Ishikawa (cell line): Measurements from ENCODE around the gene PHOSPHO2.

Experiments used
- CEBPB ChIP-seq: IDR thresholded peaks from 2 replicates; pipeline ENCODE4 v1.6.1; 2012
- CREB1 ChIP-seq: IDR thresholded peaks from 2 replicates; pipeline ENCODE4 v1.6.1; 2012; ENCODE audit warnings: low read depth
- EGR1 ChIP-seq: IDR thresholded peaks from 2 replicates; pipeline ENCODE4 v1.6.1; 2012
- EP300 ChIP-seq: IDR thresholded peaks from 2 replicates; pipeline ENCODE4 v1.6.1; 2012; ENCODE audit warnings: borderline replicate concordance
- FOXM1 ChIP-seq: IDR thresholded peaks from 2 replicates; pipeline ENCODE4 v1.6.1; 2012; ENCODE audit warnings: low read depth, borderline replicate concordance
- MAX ChIP-seq: IDR thresholded peaks from 2 replicates; pipeline ENCODE4 v1.6.1; 2012
- NFIC ChIP-seq: IDR thresholded peaks from 2 replicates; pipeline ENCODE4 v1.6.1; 2012
- RAD21 ChIP-seq: IDR thresholded peaks from 2 replicates; pipeline ENCODE4 v1.6.1; 2012; ENCODE audit warnings: low read depth
- REST ChIP-seq: IDR thresholded peaks from 2 replicates; pipeline ENCODE4 v1.6.1; 2012; ENCODE audit warnings: low read depth, mild to moderate bottlenecking
- TAF1 ChIP-seq: IDR thresholded peaks from 2 replicates; pipeline ENCODE4 v1.6.1; 2012; ENCODE audit warnings: low read depth, mild to moderate bottlenecking
- TCF12 ChIP-seq: IDR thresholded peaks from 2 replicates; pipeline ENCODE4 v1.6.1; 2012; ENCODE audit warnings: low read depth
- TEAD4 ChIP-seq: IDR thresholded peaks from 2 replicates; pipeline ENCODE4 v1.6.1; 2012
- USF1 ChIP-seq: IDR thresholded peaks from 2 replicates; pipeline ENCODE4 v1.6.1; 2012
- YY1 ChIP-seq: IDR thresholded peaks from 2 replicates; pipeline ENCODE4 v1.6.1; 2012; ENCODE audit warnings: low read depth
- ZBTB7A ChIP-seq: IDR thresholded peaks from 2 replicates; pipeline ENCODE4 v1.6.1; 2012; ENCODE audit warnings: low read depth

PHOSPHO2 gene

DNA sequence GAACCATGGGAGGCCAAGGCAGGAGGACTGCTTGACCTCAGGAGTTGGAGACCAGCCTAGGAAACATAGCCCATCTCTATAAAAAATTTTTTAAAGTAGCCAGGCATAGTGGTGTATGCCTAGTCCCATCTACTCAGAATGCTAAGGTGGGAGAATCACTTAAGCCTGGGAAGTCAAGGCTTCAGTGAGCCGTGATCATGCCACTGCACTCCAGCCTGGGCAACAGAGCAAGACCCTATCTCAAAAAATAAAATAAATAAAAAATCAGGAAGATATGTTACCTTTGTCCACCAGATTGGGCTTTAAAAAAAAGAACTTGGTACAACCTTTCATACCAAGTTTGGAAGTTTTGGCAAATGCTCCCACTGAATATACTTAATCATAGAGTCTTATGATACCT is 35.4 kb upstream of the PHOSPHO2 start:
- TF ChIP-seq TCF12 (no peak), TAF1 (no peak), CEBPB (no peak), ZBTB7A (no peak), FOXM1 (no peak), EGR1 (no peak), MAX (no peak)

- TF ChIP-seq ZBTB7A (no peak), TAF1 (no peak), TCF12 (no peak), NFIC (no peak), RAD21 (no peak), MAX (no peak), REST (no peak), FOXM1 (no peak), CEBPB (no peak), EP300 (no peak), YY1 (no peak), TEAD4 (no peak), CREB1 (no peak), USF1 (no peak), EGR1 (no peak)
Measured at GRCh38 chr2:169659320-169659719, 34.9 kb upstream of the PHOSPHO2 start.

DNA sequence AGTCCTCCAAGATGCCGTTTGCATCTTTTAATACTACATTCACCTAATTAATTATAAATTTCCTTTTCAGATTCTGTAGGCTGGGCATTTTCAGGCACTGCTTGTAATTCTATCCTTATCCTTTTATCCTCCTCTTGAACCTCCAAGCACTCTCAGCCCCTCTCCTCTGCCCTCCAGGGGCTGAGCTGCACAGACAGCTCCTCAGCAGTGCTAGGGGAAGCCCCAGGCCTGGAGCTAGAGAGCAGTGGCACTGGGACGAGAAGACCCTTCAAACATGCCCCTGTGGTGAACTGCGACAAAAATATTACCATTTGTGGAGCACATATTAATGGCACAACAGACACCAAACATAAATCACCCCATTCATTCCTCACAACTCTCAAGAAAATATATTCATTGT is 33.0 kb upstream of the PHOSPHO2 start:
- TF ChIP-seq TAF1 (no peak), CREB1 (no peak), FOXM1 (no peak)

- TF ChIP-seq REST (no peak), ZBTB7A (no peak), EP300 (no peak), CREB1 (no peak), TEAD4 (no peak), RAD21 (no peak), USF1 (no peak), YY1 (no peak), TAF1 (no peak), TCF12 (no peak), NFIC (no peak)
Measured at GRCh38 chr2:169662744-169663143, 31.5 kb upstream of the PHOSPHO2 start.

DNA sequence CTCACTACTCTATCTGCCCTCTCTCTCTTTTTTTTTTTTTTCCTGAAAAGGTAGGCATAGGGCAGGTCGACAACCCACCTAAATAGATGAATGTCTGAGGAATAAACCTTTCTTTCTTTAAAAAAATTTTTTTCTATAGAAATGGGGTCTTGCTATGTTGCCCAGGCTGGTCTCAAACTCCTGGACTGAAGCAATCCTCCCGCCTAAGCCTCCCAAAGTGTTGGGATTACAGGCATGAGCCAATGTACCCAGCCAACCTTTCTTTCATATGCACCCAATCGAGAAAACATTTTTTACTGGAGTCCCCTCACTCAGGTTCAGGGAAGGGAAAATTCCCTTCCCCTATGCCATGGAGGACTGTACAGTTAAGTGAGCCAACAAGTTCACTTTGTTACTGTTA is 31.0 kb upstream of the PHOSPHO2 start:
- TF ChIP-seq FOXM1 (no peak), MAX (no peak), EGR1 (no peak), TEAD4 (no peak), ZBTB7A (no peak)

DNA sequence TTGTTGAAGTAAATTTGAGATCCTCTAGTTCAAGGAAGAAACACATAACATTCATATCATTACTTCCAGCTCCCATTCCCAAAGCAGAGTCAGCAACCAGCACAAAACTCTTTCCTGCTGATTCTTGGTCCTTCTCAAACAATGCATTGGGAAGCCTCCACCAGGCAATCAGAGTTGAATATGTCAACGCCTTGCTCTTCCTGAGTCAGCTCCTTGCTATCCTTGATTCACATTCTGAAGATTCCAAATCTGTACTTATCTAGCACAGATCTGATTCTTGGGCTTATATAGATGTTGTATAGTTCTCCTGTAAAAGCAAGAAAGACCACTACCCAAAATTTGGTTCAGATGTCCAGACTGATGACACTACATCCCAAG is 29.7 kb upstream of the PHOSPHO2 start:
- TF ChIP-seq YY1 (no peak), NFIC (no peak), TCF12 (no peak), TEAD4 (no peak), RAD21 (no peak), REST (no peak), USF1 (no peak), MAX (no peak), EGR1 (no peak), ZBTB7A (no peak), CREB1 (no peak), FOXM1 (no peak)
